ENCODE data around the gene SGMS1. TPM values are rescaled to one million over a fixed set of nuclear protein-coding genes. Genes with fewer than 3 reads are reported as not detected.
"Not testable (repeated sequence)": the region's sequence is repeated elsewhere in the genome, so short reads cannot be mapped to it uniquely, and the experiment has no call there.

The SGMS1 gene
- polyA plus RNA-seq, 10 donors, result 20.0 to 29.5 (median 22.8) TPM

DNA sequence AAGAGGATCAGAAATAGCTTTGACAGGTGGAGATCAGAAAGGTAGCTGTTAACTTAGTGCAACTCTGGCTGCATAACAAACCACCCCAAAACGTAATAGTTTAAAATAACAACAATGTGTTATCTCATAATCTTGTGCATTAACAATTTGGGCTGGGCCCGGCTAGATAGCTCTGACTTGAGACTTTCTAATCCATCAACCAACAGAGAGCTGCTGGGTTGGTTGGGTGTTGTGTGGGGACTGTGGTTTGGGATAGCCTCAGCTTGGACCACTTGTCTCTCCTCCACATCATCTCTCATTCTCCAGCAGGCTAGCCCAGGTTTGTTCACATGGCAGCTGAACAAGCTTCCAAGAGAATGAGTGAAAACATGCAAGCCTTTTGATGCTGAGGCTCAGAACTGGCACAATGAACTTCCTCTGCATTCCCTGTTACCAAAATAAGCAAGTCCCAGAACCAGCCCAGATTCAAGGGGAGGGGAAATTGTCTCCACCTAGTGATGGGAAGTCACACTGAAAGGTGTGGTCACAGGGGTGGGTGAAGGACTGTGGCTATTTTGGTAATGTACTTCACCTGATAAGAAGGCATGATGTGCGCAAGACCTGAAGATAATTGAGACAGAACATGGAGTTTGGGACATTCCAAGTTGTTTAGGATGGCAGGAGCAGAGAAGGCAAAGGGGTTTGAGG lies 352.0 kb downstream of the SGMS1 start:
- no peak for DNase-seq

DNA sequence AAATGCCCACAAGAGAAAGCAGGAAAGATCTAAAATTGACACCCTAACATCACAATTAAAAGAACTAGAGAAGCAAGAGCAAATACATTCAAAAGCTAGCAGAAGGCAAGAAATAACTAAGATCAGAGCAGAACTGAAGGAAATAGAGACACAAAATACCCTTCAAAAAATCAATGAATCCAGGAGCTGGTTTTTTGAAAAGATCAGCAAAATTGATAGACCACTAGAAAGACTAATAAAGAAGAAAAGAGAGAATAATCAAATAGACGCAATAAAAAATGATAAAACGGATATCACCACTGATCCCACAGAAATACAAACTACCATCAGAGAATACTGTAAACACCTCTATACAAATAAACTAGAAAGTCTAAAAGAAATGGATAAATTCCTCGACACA lies 355.9 kb downstream of the SGMS1 start:
- DNase-seq, result not testable (repeated sequence)

DNA sequence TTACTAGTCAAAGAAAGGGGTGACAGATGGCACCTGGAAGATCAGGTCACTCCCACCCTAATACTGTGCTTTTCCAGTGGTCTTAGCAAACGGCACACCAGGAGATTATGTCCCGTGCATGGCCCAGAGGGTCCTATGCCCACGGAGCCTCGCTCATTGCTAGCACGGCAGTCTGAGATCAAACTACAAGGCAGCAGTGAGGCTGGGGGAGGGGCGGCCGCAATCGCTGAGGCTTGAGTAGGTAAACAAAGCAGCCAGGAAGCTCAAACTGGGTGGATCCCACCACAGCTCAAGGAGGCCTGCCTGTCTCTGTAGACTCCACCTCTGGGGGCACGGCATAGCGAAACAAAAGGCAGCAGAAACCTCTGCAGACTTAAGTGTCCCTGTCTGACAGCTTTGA lies 361.1 kb downstream of the SGMS1 start:
- not testable (repeated sequence) for DNase-seq

DNA sequence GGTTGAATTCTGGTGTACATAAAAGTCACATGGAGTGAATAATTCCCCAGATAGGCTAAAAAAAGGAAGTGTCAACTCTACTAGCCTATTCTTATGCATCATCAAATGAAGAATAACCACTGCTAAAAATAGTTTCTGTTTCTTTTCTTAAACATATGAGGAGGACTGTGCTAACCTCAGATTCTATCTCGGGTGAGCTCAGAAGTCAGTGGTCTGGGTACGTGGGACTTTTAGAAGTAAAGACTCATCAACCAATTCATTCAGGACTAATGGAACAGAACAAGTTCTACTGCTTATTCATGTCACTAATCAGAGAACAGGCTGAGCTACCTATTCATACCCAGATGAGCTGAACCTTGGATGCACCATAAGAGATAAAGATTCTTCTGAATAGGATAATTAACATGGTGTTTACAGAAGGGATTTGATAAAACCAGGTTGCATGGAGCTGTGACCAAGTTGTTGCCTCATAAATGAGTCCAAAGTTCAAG lies 362.9 kb downstream of the SGMS1 start:
- no peak for DNase-seq

Other genes with a start within 250 kb of the SGMS1 start
- gene ASAH2B, start 116.0 kb upstream of the SGMS1 start, polyA plus RNA-seq (ENCODE audit: insufficient read length in 10 of 10), result 1 to 10 TPM; 3.9 to 5.2 (median 4.4) TPM

Measured in muscle of back (tissue), 11 donors.